Kidney tubule cell (primary cell): ENCODE data around the gene KDM4B.

Experiments
- DNase-seq: peaks from one replicate; pipeline ENCODE4 v3.0.0-alpha.2; 2018; ENCODE audit warnings: low spot score

The KDM4B gene

DNA sequence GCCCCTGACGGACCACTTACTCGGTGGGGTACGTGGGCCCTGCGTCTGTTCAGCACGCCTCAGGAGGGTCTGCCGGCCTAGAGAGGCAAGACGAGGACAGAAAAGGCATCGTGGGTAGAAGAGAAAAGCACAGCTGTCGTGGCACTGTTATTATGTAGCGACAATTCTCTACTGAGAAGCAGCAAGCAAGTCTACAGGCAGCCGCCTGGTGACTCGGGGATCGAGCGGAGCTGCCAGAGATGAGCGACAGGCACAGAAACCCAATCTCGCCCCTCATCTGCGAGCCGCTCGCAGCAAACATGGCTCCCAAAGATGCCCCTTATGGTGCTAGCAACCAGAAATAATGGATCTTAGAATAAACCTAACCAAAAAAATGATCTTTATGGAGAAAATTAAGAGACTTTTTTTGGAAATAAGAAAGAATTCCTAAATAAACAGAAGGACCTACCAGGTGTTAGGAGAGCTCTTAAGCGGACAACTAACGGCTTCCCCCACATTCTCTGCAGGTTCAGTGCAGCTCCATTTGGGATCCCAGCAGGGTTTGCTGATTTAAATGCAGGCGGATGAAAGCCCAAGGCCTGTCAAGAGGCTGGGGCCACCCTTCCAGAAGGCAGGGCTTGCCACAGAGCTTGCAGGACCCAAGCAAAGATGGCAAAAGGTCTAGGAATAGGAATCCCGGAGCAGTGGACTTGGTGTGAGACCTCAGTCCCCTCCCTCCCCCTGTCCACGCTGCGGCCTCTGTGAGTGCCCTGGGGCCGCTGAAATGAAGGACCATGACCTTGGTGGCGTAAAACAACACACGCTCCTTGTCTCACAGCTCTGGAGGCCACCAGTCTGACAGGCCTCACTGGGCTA is 152.6 kb downstream of the KDM4B start:
- DNase-seq: no peak

DNA sequence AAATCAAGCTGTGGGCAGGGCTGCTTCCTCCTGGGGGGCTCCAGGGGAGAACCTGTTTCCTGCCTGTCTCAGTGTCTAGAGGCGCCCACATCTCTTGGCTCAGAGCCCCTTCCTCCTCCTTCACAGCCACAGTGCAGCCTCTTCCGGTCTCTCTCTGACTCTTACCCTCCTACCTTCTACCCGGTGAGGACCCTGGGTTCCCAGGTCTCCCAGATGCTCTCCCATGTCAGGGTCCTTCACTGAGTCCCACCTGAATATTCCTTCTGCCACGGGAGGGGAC is 153.1 kb downstream of the KDM4B start:
- no peak for DNase-seq

GRCh38 chr19:5122671-5123409 is 153.9 kb downstream of the KDM4B start:
- DNase-seq: no peak

DNA sequence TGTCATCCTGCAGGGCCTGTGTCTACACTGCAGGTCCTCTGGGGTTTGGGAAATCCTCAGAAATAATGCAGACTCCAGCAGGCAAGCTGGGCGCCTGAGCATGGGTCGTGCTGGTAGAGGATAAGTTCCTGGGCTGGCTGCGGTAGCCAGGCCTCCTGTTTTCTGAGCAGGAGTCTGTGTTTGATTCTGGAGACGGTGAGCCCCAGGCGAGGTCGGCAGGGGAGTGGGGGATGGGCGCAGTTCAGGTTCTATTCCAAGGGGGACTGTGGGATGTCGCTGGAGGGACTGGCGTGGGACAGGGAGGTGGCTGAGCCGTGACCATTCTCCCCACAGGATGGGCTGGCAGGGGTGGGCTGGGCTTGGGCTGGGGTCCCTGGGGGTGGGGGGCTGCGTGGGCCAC is 154.7 kb downstream of the KDM4B start:
- DNase-seq: no peak

DNA sequence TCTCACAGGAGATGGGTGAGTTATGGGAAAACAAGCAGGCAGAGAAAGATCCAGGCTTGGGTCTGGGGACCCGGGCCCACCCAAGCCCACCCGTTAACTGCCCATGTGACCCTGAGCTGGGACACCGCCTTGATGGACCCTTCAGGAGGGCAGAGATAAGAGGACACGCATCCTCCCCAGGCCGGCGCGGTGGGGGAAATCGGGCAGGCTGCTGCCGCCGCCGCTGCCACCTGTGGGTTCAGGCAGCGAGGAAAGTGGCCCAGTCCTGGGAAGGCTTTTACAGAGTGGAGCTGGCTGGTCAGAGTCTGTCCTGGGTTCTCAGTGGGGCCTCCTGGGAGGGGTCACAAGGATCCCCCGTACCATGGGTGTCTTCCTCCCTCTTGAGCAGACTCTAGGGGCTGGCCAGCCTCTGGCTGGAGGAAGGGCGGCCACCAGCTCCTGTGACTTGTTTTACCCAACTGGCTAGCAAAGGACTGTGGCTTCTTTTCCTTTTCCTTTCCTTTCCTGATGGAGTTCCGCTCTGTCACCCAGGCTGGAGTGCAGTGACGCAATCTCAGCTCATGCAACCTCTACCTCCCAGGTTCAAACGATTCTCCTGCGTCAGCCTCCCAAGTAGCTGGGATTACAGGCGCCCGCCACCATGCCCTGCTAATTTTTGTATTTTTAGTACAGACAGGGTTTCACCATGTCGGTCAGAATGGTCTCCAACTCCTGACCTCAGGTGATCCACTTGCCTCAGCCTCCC is 155.4 kb downstream of the KDM4B start:
- DNase-seq: no peak

DNA sequence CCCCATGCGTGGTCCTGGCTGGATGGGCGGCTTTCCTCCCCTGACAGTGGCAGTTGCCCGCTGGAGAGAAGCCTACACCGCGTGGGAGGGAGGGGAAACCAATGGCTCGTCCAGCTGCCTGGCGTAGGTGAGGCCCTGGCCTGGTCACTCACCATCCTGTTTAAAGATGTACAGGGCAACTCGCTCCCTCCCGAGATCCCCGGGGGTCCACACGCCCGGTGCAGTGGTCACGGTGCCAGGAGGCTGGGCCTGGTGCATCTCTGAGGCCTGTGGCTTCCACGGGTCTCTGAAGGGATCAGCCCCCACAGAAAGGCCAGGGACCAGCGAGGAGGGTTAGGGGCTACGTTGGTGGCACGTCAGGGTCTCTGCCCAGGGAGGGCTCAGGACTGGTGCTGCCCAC is 156.5 kb downstream of the KDM4B start:
- no peak for DNase-seq

DNA sequence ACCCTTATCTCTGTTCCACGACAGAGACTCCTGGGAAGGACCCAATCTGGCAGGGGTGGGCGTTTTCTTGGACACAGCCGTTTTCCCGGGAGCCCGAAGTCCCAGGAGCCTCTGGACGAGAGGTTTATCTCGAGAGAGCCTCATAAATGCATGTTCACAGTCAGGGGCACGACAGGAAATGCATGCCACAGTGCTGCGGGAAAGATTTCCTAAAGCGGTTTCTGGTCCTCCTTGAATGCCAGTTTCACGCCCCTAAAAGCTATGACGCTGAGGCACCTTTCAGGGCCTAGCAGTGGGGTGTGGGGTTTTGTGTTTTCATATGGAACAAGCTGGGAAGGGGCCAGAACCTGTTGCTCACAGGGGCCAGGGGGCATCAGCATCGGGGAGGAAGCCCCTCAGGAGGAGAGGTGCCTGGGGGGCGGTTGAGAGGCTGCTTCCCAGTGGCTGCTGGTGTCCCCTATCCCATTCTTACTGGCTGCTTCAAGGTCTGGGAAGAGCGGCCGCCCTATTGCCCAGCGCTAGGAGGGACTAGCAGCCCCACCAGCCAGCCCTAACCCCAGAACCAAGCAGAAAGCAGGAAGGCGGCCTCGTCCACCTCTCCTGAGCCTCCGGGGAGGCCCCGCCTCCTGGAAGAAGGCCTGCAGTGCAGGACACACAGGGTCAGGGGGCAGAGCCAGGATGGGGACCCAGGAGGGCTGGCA is 157.0 kb downstream of the KDM4B start:
- DNase-seq: no peak

DNA sequence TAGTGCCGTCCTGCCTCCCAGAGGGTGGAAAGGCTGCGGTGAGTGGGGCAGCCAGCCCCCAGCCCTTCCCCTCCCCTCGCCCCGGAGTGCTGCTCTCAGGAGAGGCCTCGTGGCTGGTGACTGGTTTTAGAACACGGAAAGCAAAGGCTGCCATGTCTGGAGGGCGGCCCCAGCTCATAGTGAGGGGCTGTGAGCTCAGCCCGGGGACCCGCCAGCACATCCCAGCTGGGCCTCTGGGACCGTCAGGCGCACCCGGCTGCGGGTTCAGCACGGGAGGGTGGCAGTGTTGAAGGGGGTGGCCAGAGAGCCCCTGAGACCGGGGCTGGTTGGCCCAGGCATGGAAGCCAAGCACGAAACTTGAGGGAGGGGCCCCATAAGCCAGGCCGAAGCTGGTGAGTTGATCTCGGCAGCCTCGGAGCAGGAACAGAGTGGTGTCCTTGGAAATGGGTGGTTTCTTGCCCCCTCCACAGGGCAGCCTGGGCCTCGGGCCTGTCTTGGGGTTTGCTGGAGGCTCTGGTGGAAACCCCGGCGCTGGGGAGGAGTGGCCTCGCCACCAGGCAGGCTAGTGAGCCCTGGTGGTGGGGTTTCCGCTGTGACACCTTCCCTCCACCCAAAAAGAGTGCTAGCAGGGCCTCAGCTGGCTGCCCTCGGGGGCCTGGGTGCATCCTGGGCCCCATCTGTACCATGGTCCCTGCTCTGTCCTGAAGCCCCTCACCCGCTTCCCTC is 157.7 kb downstream of the KDM4B start:
- DNase-seq: no peak

DNA sequence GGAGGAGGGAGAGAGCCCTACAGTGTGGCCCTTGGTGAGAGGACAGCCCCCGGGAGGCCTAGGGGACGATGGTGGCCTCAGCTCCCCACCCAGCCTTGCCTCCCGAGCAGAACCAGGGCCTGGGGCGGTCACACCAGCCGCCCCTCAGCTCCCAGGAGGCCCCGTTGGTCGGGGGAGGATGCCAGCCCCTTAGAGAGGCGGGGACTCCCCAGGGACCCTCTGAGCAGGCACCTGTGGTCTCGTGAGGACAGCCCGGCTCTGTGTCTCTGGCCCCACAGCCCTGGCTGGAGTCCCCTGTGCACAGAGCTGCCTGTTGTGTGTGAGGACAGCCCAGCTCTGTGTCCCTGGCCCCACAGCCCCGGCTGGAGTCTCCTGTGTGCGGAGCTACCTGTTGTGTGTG is 158.8 kb downstream of the KDM4B start:
- DNase-seq: no peak

GRCh38 chr19:5128251-5128935 is 159.5 kb downstream of the KDM4B start:
- no peak for DNase-seq

GRCh38 chr19:5128936-5129389 is 160.1 kb downstream of the KDM4B start:
- DNase-seq: no peak

GRCh38 chr19:5129691-5130090 is 160.8 kb downstream of the KDM4B start:
- DNase-seq: no peak

DNA sequence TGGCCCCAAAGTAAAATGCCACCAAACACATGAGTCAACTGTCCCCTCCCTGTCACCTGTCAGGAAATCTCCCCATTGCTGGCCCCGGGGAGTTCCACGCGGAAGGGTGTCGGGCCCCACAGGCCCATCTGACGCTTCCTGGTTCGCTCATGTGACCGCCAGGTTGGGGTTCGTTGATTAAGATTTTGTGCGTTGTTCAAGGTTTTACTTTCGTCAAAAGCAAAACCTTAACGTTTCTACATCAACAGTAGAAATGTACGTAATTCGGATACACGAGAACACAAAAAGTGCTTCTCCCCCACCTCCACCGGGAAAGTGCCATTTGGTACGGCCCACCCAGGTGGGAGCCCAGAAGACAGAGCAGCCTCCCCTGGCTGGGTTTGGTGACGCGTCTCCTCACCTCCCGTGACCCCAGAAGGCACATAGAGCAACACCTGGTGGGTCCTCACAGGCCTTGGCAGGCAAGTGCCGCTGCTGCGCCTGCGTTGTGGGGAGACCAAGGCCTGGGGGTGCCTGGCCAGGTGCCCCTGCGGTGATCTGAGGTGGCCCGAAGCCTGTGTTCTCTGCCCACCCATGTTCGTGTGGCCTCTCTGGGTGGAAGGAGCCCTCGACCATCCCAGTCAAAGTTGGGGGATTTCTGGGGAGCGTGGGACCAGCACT is 161.6 kb downstream of the KDM4B start:
- no peak for DNase-seq

DNA sequence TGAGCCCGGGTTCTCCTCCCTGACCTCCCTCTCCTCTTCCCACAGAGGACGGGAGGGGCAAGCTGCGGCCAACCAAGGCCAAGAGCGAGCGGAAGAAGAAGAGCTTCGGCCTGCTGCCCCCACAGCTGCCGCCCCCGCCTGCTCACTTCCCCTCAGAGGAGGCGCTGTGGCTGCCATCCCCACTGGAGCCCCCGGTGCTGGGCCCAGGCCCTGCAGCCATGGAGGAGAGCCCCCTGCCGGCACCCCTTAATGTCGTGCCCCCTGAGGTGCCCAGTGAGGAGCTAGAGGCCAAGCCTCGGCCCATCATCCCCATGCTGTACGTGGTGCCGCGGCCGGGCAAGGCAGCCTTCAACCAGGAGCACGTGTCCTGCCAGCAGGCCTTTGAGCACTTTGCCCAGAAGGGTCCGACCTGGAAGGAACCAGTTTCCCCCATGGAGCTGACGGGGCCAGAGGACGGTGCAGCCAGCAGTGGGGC is 162.2 kb downstream of the KDM4B start:
- no peak for DNase-seq

- DNase-seq: no peak
These were observed 162.7 kb downstream of the KDM4B start for GRCh38 chr19:5131506-5132205.

DNA sequence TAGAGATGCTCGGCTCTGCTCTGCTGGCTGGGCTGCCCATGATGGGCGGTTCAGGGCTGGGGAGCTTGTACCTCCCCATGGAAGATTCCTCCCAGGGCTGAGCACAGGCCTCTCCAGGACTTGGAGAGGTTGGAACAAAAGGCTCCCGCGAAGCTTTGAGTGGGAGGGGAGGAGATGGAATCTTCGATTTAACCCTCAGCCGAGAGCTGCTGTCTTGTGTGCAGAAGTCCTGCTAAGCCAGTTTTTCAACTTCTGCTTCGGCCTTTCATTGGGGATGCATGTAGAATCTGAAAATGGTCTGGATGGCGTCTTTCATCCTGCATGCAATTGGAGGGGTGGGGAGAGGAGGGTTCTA is 163.3 kb downstream of the KDM4B start:
- DNase-seq: no peak

- no peak for DNase-seq
These were observed 164.1 kb downstream of the KDM4B start for GRCh38 chr19:5132698-5133651.

DNA sequence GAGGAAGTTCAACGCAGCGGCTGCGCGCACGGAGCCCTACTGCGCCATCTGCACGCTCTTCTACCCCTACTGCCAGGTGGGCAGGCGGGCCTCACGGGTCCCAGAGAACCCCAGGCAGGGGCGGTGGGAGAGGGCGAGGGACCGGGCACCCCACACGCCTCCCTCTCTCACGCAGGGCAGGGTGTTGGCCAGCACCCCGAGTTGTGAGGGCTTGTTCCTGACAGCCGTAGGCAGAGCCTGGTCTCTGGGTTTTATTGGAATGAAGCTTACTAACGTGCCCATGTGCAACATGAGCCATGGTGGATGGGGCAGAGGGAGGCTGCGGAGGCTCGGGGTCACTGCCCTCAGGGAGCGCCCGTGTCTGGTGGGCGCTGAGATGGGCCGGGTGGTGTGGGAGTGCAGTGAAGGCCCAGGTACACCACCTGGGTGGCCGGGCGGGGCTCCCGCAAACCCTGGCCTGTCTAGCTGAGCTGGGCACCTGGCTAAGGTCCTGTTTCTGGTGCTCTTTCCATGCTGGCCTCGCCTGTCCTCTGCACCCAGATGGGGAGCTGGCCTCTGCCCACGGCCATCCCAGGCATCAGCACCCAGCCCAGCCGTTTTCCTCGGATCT is 165.2 kb downstream of the KDM4B start:
- DNase-seq: no peak
